ENCODE data around the gene ROBO2.

Gene ROBO2

GRCh38 chr3:77601823-77602415, 562.0 kb downstream of the ROBO2 start:
- DNase-seq: no peak

- no peak for DNase-seq
These were observed 562.8 kb downstream of the ROBO2 start for GRCh38 chr3:77602722-77603121.

GRCh38 chr3:77605308-77605707, 565.4 kb downstream of the ROBO2 start:
- DNase-seq: no peak

GRCh38 chr3:77605865-77606264, 566.0 kb downstream of the ROBO2 start:
- DNase-seq: no peak

- no peak for DNase-seq
These were observed 566.5 kb downstream of the ROBO2 start for GRCh38 chr3:77606372-77606771.

- no peak for DNase-seq
These were observed 578.8 kb downstream of the ROBO2 start for GRCh38 chr3:77618686-77619085.

GRCh38 chr3:77620009-77620408, 580.1 kb downstream of the ROBO2 start:
- no peak for DNase-seq

GRCh38 chr3:77623500-77623899, 583.6 kb downstream of the ROBO2 start:
- DNase-seq: no peak

GRCh38 chr3:77626157-77626556, 586.3 kb downstream of the ROBO2 start:
- no peak for DNase-seq

- no peak for DNase-seq
These were observed 608.3 kb downstream of the ROBO2 start for GRCh38 chr3:77648214-77648613.

- no peak for DNase-seq
These were observed 608.8 kb downstream of the ROBO2 start for GRCh38 chr3:77648664-77649063.

GRCh38 chr3:77652624-77653023, 612.7 kb downstream of the ROBO2 start:
- DNase-seq: no peak

GRCh38 chr3:77655396-77655795, 615.5 kb downstream of the ROBO2 start:
- no peak for DNase-seq

GRCh38 chr3:77660718-77661117, 620.8 kb downstream of the ROBO2 start:
- DNase-seq: no peak

GRCh38 chr3:77667901-77668300, 628.0 kb downstream of the ROBO2 start:
- no peak for DNase-seq

GRCh38 chr3:77668376-77668775, 628.5 kb downstream of the ROBO2 start:
- no peak for DNase-seq

GRCh38 chr3:77672016-77672415, 632.1 kb downstream of the ROBO2 start:
- no peak for DNase-seq

GRCh38 chr3:77682162-77682561, 642.3 kb downstream of the ROBO2 start:
- no peak for DNase-seq

GRCh38 chr3:77684115-77684514, 644.2 kb downstream of the ROBO2 start:
- no peak for DNase-seq

GRCh38 chr3:77685713-77686112, 645.8 kb downstream of the ROBO2 start:
- no peak for DNase-seq

- no peak for DNase-seq
These were observed 646.7 kb downstream of the ROBO2 start for GRCh38 chr3:77686560-77686959.

- no peak for DNase-seq
These were observed 647.6 kb downstream of the ROBO2 start for GRCh38 chr3:77687545-77687944.

GRCh38 chr3:77690284-77690845, 650.5 kb downstream of the ROBO2 start:
- DNase-seq: no peak

- DNase-seq: no peak
These were observed 653.2 kb downstream of the ROBO2 start for GRCh38 chr3:77693147-77693546.

GRCh38 chr3:77699125-77699691, 659.3 kb downstream of the ROBO2 start:
- no peak for DNase-seq
